H1 (cell line): ENCODE data around the gene AKT1. TPM values are rescaled to one million over a fixed set of nuclear protein-coding genes. Genes with fewer than 3 reads are reported as not detected.

ENCODE experiments used
- CTCF ChIA-PET: fragments of 300-600 bp; sonication (Branson Sonifier 250); formaldehyde crosslinking; loops from one replicate; lab custom pipeline; 2021; ENCODE audit not compliant: partially characterized antibody; lab: Charles Lee
- POLR2A ChIA-PET: fragments of 300-600 bp; sonication (Branson Sonifier 250); formaldehyde crosslinking; loops from one replicate; lab custom pipeline; 2021; ENCODE audit warnings: inconsistent platforms; ENCODE audit not compliant: partially characterized antibody; lab: Charles Lee
- DNase-seq, 2 experiments: peaks; one replicate each; pipeline versions ENCODE4 v3.0.0 to v3.0.0-alpha.2; 2010 to 2022; ENCODE audit warnings: low spot score in 2 of 2, low read depth in 1 of 2, mixed read lengths in 1 of 2
- FAIRE-seq: peaks from 2 replicates; lab custom pipeline; 2011; peaks lifted over from hg19 to GRCh38; lab: Jason Lieb, UNC
- H2AFZ ChIP-seq: 2 replicates; pipeline ENCODE4 v1.8.1; 2012; ENCODE audit warnings: low read length, inconsistent platforms
- H2AK5ac ChIP-seq: 2 replicates; pipeline ENCODE4 v1.6.1; 2013; ENCODE audit warnings: low read depth, low read length
- H2BK120ac ChIP-seq: replicated peaks from 2 replicates; pipeline ENCODE3; 2013; ENCODE audit warnings: low read depth, low read length, inconsistent platforms
- H2BK12ac ChIP-seq: 2 replicates; pipeline ENCODE4 v1.6.1; 2013; ENCODE audit warnings: low read depth, low read length
- H2BK15ac ChIP-seq: 2 replicates; pipeline ENCODE4 v1.6.1; 2013; ENCODE audit warnings: low read length
- H2BK20ac ChIP-seq: 2 replicates; pipeline ENCODE4 v1.6.1; 2013; ENCODE audit warnings: low read length
- H2BK5ac ChIP-seq: 2 replicates; pipeline ENCODE4 v1.6.1; 2013; ENCODE audit warnings: low read depth, low read length
- H3K14ac ChIP-seq: 2 replicates; pipeline ENCODE4 v1.6.1; 2013; ENCODE audit warnings: inconsistent platforms; ENCODE audit not compliant: insufficient read length
- H3K18ac ChIP-seq: 2 replicates; pipeline ENCODE4 v1.6.1; 2013; ENCODE audit warnings: low read length; ENCODE audit errors: extremely low read depth
- H3K23ac ChIP-seq: 2 replicates; pipeline ENCODE4 v1.6.1; 2013; ENCODE audit warnings: inconsistent platforms; ENCODE audit not compliant: insufficient read length
- H3K23me2 ChIP-seq: 2 replicates; pipeline ENCODE4 v1.6.1; 2013; ENCODE audit warnings: low read depth, low read length
- H3K27ac ChIP-seq: 2 replicates; pipeline ENCODE4 v1.6.1; 2011; ENCODE audit warnings: low read depth, low read length, inconsistent platforms
- H3K27me3 ChIP-seq, 4 experiments: replicated peaks in 1 of 4; 1 replicate in 1 of 4; 2 replicates in 3 of 4; pipeline versions ENCODE4 v1.6.1 to v1.8.1; 2011 to 2013; ENCODE audit warnings: low read length in 3 of 4, mild to moderate bottlenecking in 3 of 4, inconsistent platforms in 2 of 4, mixed read lengths in 2 of 4, moderate library complexity in 1 of 4; ENCODE audit not compliant: control insufficient read depth in 3 of 4, insufficient read depth in 3 of 4; ENCODE audit errors: extremely low read depth in 1 of 4
- H3K36me3 ChIP-seq, 4 experiments: 2 replicates each; pipeline versions ENCODE4 v1.6.1 to v1.8.1; 2011 to 2013; ENCODE audit warnings: mild to moderate bottlenecking in 4 of 4, low read length in 3 of 4, moderate library complexity in 2 of 4, control low read depth in 1 of 4, inconsistent platforms in 1 of 4; ENCODE audit not compliant: insufficient read depth in 4 of 4, control insufficient read depth in 2 of 4
- H3K4ac ChIP-seq: replicated peaks from 2 replicates; pipeline ENCODE3; 2013; ENCODE audit warnings: low read length, low read depth, mixed read lengths, inconsistent platforms; ENCODE audit not compliant: insufficient read length
- H3K4me1 ChIP-seq, 4 experiments: replicated peaks in 1 of 4; 1 replicate in 1 of 4; 2 replicates in 3 of 4; pipeline versions ENCODE4 v1.6.1 to v1.8.1; 2011 to 2013; ENCODE audit warnings: low read length in 3 of 4, inconsistent platforms in 2 of 4, mixed read lengths in 1 of 4; ENCODE audit not compliant: insufficient read depth in 4 of 4, control insufficient read depth in 3 of 4
- H3K4me2 ChIP-seq, 2 experiments: 2 replicates each; pipeline versions ENCODE4 v1.6.1 to v1.8.1; 2011 to 2013; ENCODE audit warnings: low read depth in 2 of 2, low read length in 2 of 2, control low read depth in 1 of 2, inconsistent platforms in 1 of 2, mild to moderate bottlenecking in 1 of 2; ENCODE audit not compliant: insufficient read depth in 1 of 2
- H3K4me3 ChIP-seq, 4 experiments: fragments of 200-600, 300-600 bp in 1 of 4; sonication (generic), shearing (Covaris generic), sonication (Bioruptor Twin) in 1 of 4; 2 replicates each; pipeline versions ENCODE4 v1.5.1 to v1.8.1; 2011 to 2016; ENCODE audit warnings: low read length in 4 of 4, low read depth in 3 of 4, control low read depth in 2 of 4, inconsistent platforms in 2 of 4, mild to moderate bottlenecking in 2 of 4, mixed read lengths in 1 of 4, moderate library complexity in 1 of 4; ENCODE audit not compliant: insufficient read depth in 2 of 4; ENCODE audit errors: extremely low read depth in 1 of 4
- H3K56ac ChIP-seq: replicated peaks from 2 replicates; pipeline ENCODE3; 2013; ENCODE audit warnings: low read depth, mild to moderate bottlenecking, mixed read lengths, low read length, inconsistent platforms; ENCODE audit not compliant: insufficient read length
- H3K79me1 ChIP-seq: 2 replicates; pipeline ENCODE4 v1.6.1; 2013; ENCODE audit warnings: low read depth, low read length, control low read depth
- H3K79me2 ChIP-seq, 2 experiments: 2 replicates each; pipeline versions ENCODE4 v1.6.1 to v1.8.1; 2012 to 2013; ENCODE audit warnings: low read length in 2 of 2, mild to moderate bottlenecking in 2 of 2, inconsistent platforms in 1 of 2; ENCODE audit not compliant: insufficient read depth in 2 of 2, control insufficient read depth in 1 of 2
- H3K9ac ChIP-seq, 4 experiments: replicated peaks in 1 of 4; 1 replicate in 1 of 4; 2 replicates in 3 of 4; pipeline versions ENCODE4 v1.6.1 to v1.8.1; 2011 to 2013; ENCODE audit warnings: low read depth in 3 of 4, low read length in 3 of 4, control low read depth in 2 of 4, mild to moderate bottlenecking in 2 of 4, moderate library complexity in 2 of 4, inconsistent platforms in 1 of 4; ENCODE audit errors: extremely low read depth in 1 of 4
- H3K9me3 ChIP-seq, 2 experiments: 2 replicates each; pipeline versions ENCODE4 v1.6.1 to v1.8.1; 2012 to 2013; ENCODE audit warnings: mild to moderate bottlenecking in 2 of 2, moderate library complexity in 2 of 2, control low read depth in 1 of 2, inconsistent platforms in 1 of 2, low read depth in 1 of 2, low read length in 1 of 2, mixed read lengths in 1 of 2; ENCODE audit not compliant: insufficient read depth in 2 of 2
- H4K20me1 ChIP-seq, 2 experiments: replicated peaks in 1 of 2; 2 replicates each; pipeline versions ENCODE3 to v1.8.1; 2011 to 2013; ENCODE audit warnings: inconsistent platforms in 2 of 2, low read length in 2 of 2, mild to moderate bottlenecking in 1 of 2; ENCODE audit not compliant: insufficient read depth in 2 of 2, control insufficient read depth in 1 of 2
- H4K5ac ChIP-seq: 2 replicates; pipeline ENCODE4 v1.6.1; 2013; ENCODE audit warnings: low read length, low read depth, mixed read lengths, inconsistent platforms; ENCODE audit not compliant: insufficient read length
- H4K8ac ChIP-seq: 2 replicates; pipeline ENCODE4 v1.8.0; 2013; ENCODE audit warnings: mild to moderate bottlenecking, moderate library complexity, low read length, inconsistent platforms; ENCODE audit not compliant: insufficient read depth; ENCODE audit errors: extremely low read depth
- H4K91ac ChIP-seq: replicated peaks from 2 replicates; pipeline ENCODE3; 2013; ENCODE audit warnings: low read length, mixed read lengths, inconsistent platforms; ENCODE audit not compliant: insufficient read length
- ATF3 ChIP-seq: IDR thresholded peaks from 2 replicates; pipeline ENCODE4 v1.6.1; 2011; ENCODE audit warnings: low read depth, mild to moderate bottlenecking, low read length; ENCODE audit not compliant: insufficient read depth
- CBX5 ChIP-seq: fragments of 300-800, 300-1000 bp; sonication (generic); IDR thresholded peaks from 2 replicates; pipeline ENCODE4 v1.7.1; 2016; ENCODE audit warnings: antibody characterized with exemption, low read length, low read depth
- CREB1 ChIP-seq: IDR thresholded peaks from 2 replicates; pipeline ENCODE4 v1.6.1; 2012; ENCODE audit warnings: inconsistent platforms
- JUND ChIP-seq: IDR thresholded peaks from 2 replicates; pipeline ENCODE4 v1.6.1; 2011; ENCODE audit warnings: mild to moderate bottlenecking, improper control_type of control experiment, low read length
- NRF1 ChIP-seq: IDR thresholded peaks from 2 replicates; pipeline ENCODE4 v1.6.1; 2011; ENCODE audit warnings: mild to moderate bottlenecking, low read depth, low read length, improper control_type of control experiment
- POU5F1 ChIP-seq: IDR thresholded peaks from 2 replicates; pipeline ENCODE4 v1.6.1; 2011; ENCODE audit warnings: low read depth, mild to moderate bottlenecking, low read length, moderate library complexity
- TAF7 ChIP-seq: optimal IDR thresholded peaks from 2 replicates; pipeline ENCODE3; 2011; ENCODE audit warnings: low read depth, mild to moderate bottlenecking, inconsistent platforms, low read length, moderate library complexity, borderline replicate concordance
- TBP ChIP-seq: IDR thresholded peaks from 2 replicates; pipeline ENCODE4 v1.6.1; 2011; ENCODE audit warnings: low read depth, low read length, improper control_type of control experiment
- TEAD4 ChIP-seq: IDR thresholded peaks from 2 replicates; pipeline ENCODE4 v1.6.1; 2012; ENCODE audit warnings: low read depth, low read length, inconsistent platforms, mixed read lengths
- YY1 ChIP-seq: IDR thresholded peaks from 2 replicates; pipeline ENCODE4 v1.6.1; 2011; ENCODE audit warnings: low read depth, mild to moderate bottlenecking, low read length
- ZNF274 ChIP-seq: IDR thresholded peaks from 2 replicates; pipeline ENCODE4 v1.7.0; 2012; ENCODE audit warnings: low read length, borderline replicate concordance; ENCODE audit errors: extremely low read depth
- WGBS, 2 experiments: shearing (Covaris generic) in 1 of 2; methylation state at CpG; one replicate each; pipeline versions ENCODE4 v1.1.6 to v1.1.7; 2013 to 2015; ENCODE audit warnings: low lambda C conversion rate in 2 of 2, mixed read lengths in 2 of 2, inconsistent platforms in 1 of 2, low coverage in 1 of 2, missing lambda C conversion rate in 1 of 2; ENCODE audit not compliant: insufficient replicate concordance in 2 of 2, insufficient coverage in 1 of 2, insufficient read length in 1 of 2; ENCODE audit errors: extremely low coverage in 1 of 2, missing lambda C conversion rate in 1 of 2; 5-methylcytosine and 5-hydroxymethylcytosine counted together
- polyA plus RNA-seq, 7 experiments: library from polyadenylated mRNA; depleted of rRNA in 3 of 7; stranded (reverse) in 5 of 7; unstranded in 2 of 7; fragments of >200 nt in 5 of 7; fragments of 200-250 nt in 2 of 7; gene quantifications; 1 replicate in 5 of 7; 2 replicates in 1 of 7; 4 replicates in 1 of 7; pipeline versions ENCODE4 v1.2.1 to v1.2.3, GENCODE V29; 2011 to 2013; ENCODE audit warnings: missing spikeins in 2 of 7, mixed read lengths in 2 of 7
- total RNA-seq: library from RNA; stranded (reverse); fragmentation: NEBNext Ultra II Directional; extraction: Animal tissue kit (Norgen Biotek cat#: 25700); gene quantifications from 2 replicates; pipeline ENCODE4 v1.2.1, GENCODE V29; 2021

Gene AKT1
- total and polyA plus RNA-seq, 2 of the 8 experiments (the other 6 are each of a cell fraction or from before 2014, with no cell fraction given), result 68.1 to 71.5 TPM

- peaks cover 7% of the 10 kb centered on the region; the same call in 1 of the 2 replicates for H3K79me1 ChIP-seq
- H3K56ac ChIP-seq, result no peak overlapping the region
- FAIRE-seq, result no peak
- H3K4me2 ChIP-seq, result no peak overlapping the region
- CTCF ChIA-PET, result interaction anchor here (0.8 to 3.9 kb wide), 6 partner anchors 12 to 102 kb away, joined by 3 to 37 read pairs (median 4); no protein-coding TSS in a partner anchor
- no peak overlapping the region for H3K9ac ChIP-seq
- peaks cover 0 to 14% (median 9%) of the 10 kb centered on the region in 4 experiments; a peak in 6 of 7 replicates for H3K4me1 ChIP-seq
- 96% methylated on average over 3 of the region's 3 CpGs; no CpG with 5 or more reads in 1 of the 2 experiments for WGBS, 2 experiments
- no peak overlapping the region for H3K23ac ChIP-seq
- H4K8ac ChIP-seq, result no peak overlapping the region
- H3K4me3 ChIP-seq, result no peak overlapping the region
- H3K9me3 ChIP-seq, result no peaks in the 10 kb centered on the region
- H3K4ac ChIP-seq, result no peak overlapping the region
- H3K79me2 ChIP-seq, result no peaks in the 10 kb centered on the region
- H3K23me2 ChIP-seq, result no peaks in the 10 kb centered on the region
- DNase-seq, result no peak
- H2BK5ac ChIP-seq, result no peak overlapping the region
- H4K91ac ChIP-seq, result no peak overlapping the region
- H2BK120ac ChIP-seq, result no peak overlapping the region
- no peak overlapping the region for H2BK12ac ChIP-seq
- no peak overlapping the region for H4K5ac ChIP-seq
- H3K18ac ChIP-seq, result no peak overlapping the region
- POLR2A ChIA-PET, result interaction anchor here (0.6 to 2.3 kb wide), 4 partner anchors 8 to 81 kb away, joined by 3 to 11 read pairs (median 4); no protein-coding TSS in a partner anchor
- H2AK5ac ChIP-seq, result no peak overlapping the region
- no peak overlapping the region for H3K14ac ChIP-seq
- H3K27me3 ChIP-seq, result no peaks in the 10 kb centered on the region
- H3K36me3 ChIP-seq, result no peaks in the 10 kb centered on the region; a peak in 2 of 8 replicates
- H2BK15ac ChIP-seq, result no peak overlapping the region
- H2BK20ac ChIP-seq, result no peak overlapping the region
- no peak for TF ChIP-seq TAF7
- no peak for TF ChIP-seq CREB1
- TF ChIP-seq ZNF274, result no peak
- TF ChIP-seq YY1, result no peak
- no peak for TF ChIP-seq CBX5
- no peak for TF ChIP-seq TEAD4
- no peak for TF ChIP-seq POU5F1
- no peak for TF ChIP-seq JUND
- no peak for TF ChIP-seq NRF1
- no peak for TF ChIP-seq TBP
- no peak for TF ChIP-seq ATF3
- TF ChIP-seq, all 59 proteins: peak for 0
- no peak overlapping the region for H3K27ac ChIP-seq
- no peak overlapping the region for H2AFZ ChIP-seq
- peaks cover 6 to 15% of the 10 kb centered on the region in 2 experiments for H4K20me1 ChIP-seq
These were observed 30.0 kb downstream of the AKT1 start for GRCh38 chr14:104765517-104765916.
